Hematopoietic multipotent progenitor cell treated with erythropoietin and hydrocortisone succinate and interleukin-3 and kit ligand, for 6 days (in vitro differentiated cells): ENCODE results near the gene DPF3.
A peak's percentile ranks its signal among the peaks of the same experiment; 100 is the strongest.

Experiments
- DNase-seq: peaks from one replicate; pipeline ENCODE4 v3.0.0-alpha.2; 2015

DPF3 gene

DNA sequence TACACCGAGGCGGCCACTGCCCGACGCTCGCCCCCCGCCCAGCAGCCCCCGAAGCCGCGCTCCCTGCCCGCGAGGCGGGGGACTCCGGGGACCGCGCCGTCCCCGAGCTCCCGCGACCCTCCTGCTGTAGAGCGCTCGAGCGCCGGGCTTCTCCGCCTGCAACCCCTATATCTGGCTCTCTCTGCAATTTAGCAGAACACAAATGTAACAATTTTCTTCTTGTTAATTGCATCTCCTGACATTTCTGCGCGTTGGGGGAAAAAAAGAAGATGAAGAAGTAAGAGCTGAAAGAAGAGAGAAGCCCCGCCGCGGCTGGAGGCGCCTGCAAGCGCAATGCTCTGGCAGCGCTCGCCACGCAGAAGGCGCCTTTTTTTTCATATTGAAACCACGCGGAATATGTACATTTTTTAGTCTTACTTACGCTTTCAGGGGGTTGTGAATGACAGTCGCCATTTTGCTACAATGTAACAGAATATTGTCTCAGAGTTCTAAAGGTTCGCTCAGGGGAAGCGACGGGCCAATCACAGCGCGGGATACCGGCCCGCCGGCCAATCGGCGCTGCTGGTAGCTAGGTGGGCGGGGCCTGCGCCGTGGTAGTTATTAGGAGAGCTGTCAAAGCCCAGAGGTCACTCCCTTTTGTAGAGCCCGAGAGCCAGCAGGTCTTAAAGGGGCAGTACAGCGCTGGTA is at the start of gene DPF3:
Gene DPF3 (minus strand): TSS at position 466 of the 687 bp plus-strand sequence. CDS start 13 bp downstream, at position 453.
- peak; percentile 99 for DNase-seq

DNA sequence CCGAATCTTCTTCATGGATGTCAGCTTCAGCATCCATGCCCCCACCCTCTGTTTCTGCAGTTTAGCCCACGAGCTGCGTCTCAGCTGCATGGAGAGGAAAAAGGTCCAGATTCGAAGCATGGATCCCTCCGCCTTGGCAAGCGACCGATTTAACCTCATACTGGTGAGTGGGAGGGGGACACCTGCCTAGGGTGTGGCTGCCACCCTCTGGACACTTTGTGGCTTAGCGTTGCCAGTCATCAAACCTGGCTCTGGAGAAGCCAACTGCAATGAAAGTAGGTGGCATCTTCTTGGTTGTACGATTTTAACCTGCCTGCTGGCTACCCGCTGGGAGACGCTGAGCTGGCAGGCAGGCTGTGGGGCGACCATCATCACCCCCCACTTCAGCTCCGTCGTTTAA is 49.0 kb upstream of the DPF3 start:
- no peak for DNase-seq

DNA sequence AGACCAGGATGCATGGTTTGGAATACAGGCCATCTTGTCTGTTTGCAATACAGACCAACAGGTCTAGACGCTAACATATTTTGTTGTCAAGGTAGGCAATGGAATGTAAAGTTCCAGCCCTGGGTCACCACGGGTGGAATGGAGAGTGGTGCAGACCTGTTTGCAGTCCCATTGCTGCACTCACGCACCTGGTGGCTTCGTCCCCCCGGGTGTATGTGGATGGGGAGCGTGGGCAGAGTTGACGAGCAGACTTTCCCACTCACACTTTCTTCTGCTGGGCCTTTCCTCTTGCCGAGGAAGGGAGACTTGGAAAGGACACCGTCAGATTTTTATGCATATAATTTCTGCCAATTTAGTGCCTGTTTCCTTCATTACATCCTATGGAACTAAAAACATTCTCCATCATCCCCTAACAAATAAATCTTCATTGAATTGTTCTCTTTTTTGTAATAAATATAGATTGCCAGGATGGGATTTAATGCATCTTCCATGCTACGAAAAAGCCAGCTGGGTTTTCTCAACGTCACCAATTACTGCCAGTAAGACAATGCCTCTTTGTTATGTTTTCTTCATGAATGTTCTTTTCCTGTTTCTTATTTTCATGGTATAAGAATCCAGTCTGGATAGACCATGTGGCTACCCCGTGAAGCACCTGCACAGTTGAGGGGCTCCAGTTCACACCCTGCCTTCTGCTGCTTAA is 47.5 kb upstream of the DPF3 start:
- DNase-seq, result no peak

DNA sequence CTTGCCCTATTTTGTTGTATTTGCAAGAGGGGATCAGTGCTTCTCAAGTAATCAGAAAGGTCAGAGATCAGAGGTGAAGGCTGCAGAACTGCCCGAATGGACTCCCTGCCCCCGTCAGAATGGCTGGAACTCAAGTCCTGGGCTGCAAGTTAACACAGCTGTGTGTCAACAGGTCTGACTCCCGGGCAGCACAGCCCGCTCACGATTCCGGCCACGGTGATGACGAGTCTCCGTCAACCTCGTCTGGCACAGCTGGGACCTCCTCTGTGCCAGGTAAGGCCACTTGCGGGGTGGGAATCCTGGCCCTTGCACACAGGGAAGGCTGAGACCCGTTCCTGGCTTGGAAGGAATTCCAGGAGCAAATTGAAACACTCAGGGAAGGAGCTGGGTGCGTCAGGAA is 45.7 kb upstream of the DPF3 start:
- DNase-seq, result no peak

DNA sequence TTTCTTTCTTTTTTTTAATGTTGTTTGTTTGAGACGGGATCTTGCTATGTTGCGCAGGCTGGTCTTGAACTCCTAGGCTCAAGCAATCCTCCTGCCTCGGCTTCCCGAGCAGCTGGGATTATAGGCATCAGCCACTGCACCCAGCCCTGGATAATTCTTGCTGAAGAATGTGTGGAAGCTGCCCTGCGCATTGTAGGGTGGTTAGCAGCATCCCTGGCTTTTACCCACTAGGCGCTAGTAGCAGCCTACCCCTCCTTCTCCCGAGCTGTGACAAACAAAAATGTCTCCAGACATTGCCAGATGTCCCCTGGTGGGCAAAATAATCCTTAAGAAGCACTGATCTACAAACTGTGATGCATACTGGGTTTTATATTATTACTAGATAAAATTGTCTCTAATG is 39.0 kb upstream of the DPF3 start:
- no peak for DNase-seq

DNA sequence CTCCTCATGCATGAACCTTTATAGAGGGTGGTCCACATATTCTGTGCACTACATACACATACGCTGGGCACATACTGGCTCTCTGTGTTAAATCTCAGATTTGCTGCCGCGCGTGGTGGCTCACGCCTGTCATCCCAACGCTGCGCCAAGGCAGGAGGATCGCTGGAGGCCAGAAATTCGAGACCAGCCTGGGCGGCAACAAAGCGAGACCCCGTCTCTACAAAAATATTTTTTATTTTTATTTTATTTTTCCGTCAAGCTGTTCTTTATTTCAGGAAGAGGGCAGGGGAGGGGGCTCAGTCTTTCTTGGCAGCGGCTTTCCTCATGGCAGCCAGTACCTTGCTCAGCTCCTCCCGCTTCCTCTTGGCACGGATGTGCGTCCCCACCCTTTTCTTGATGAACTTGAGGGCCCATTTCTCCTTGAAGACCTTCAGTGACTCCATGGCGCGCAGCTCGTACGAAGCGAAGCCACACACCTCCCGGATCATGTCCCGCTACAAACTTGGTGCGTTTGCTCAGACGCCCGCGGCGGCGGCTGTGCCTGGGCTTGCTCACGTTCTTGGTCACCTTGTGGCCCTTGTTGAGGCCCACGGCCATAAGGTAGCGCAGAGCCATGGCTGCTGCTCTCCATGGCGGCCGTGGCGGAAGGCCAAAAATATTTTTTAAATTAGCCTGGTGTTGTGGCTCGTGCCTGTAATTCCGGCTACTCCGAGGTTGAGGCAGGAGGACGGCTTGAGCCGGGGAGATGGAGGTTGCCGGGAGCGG is 35.6 kb upstream of the DPF3 start:
- no peak for DNase-seq

DNA sequence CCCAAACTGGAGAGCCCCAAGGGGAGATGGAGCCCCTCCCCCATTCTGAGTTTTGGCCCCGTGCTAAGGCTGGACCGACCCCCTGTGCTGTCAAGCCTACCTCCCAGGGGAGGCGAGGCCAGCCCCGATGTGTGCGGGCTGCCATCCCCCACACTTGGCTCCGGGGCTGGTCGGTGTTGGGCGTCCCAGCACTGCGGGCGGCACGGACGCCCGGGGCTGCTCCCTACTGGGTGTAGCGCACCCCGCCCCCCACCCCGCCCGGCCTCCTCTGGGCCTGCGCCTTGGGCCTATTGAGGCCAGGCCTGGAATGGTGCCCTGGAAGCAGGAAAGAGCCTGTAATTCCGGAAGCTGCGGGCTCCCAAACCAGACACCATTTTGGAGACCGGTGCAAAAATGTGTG is 35.0 kb upstream of the DPF3 start:
- DNase-seq, result no peak

DNA sequence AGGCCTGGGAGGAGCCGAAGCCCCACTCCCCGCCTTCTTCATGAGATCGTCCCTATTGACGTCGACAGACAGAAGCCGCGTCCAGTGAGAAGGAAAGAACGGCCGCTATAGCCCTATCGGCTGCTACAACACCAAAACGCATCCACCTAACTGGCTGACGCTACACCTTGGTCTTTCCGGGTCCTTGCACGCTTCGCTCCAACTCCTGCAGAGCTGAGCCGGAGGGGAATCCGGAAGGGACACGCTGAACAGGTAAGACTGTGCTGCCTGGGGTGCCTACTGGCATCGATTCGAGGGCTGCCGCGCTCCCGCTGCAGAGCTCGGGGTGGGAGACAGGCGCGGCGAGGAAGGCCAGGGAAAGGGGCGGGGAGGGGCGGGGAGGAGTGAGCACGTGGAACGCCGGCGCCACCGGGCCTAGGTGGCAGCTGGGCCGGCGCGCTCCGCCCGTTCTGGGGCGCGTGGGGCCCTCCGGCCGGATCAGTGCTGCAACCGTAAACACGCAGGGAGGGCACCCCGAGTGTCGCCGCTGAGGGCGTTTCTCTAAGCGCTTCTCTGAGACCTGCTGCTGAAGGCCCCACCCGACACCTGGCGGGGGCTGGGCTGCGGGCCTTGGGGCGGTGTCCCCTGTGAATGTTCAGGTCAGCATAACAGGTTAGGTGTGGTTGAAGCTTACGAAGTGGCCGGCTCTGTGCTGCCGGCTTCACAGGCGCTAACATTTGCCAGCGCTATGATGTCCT is 32.6 kb upstream of the DPF3 start, which contains the start of gene DCAF4:
Gene DCAF4 (plus strand): TSS at position 173 of the 737 bp plus-strand sequence. CDS start 11,515 bp downstream, outside the sequence.
- DNase-seq, result peak; percentile 100

DNA sequence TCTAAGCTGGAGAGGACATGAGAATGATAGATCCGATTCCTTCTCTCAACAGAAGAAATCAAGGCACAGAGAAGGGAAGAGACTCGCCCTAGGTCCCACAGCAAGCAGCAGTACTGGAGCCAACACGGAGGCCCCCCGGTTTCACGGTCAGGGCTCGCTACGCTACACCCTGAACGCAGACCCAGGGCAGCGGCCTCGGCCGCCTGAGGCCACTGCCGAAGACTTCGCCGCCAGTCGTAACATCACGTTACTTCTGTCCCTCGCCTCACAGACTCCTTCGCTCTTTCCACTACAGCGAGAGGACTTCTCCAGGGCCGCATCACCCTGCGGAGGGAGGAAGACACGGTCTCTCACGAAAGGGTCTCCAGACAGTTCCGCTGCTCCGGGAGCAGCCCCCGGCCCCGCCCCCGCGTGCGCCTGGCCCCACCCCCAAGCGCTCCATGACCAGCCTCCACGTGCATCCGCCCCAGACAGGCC is 32.0 kb upstream of the DPF3 start:
- DNase-seq, result no peak

DNA sequence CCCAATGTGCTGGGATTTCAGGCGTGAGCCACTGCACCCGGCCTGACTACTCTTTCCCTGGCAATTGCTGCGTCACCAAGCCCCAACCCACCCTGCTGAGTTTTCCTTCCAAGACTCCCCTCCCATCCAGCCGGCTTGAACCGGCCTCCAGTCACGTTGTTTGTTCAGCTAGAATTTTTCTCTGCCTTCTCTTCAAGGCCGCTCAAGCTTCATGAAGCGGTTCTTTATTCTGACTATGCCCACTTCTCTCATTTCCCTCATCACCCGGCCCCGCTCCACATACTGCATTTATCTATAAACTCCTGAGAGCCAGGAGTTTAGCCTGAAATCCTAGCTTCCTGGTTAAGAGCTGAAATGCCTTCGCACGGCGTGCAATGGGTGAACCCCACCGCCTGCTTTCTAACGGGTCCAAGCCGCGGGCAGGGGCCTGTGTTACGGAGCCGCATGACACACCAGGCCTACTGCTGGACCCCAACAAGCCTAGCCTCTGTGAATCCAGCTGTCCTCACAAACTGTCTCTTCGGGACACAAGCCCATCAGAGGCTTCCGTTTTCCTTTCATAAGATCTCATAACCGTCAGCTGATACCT is 31.4 kb upstream of the DPF3 start:
- no peak for DNase-seq

DNA sequence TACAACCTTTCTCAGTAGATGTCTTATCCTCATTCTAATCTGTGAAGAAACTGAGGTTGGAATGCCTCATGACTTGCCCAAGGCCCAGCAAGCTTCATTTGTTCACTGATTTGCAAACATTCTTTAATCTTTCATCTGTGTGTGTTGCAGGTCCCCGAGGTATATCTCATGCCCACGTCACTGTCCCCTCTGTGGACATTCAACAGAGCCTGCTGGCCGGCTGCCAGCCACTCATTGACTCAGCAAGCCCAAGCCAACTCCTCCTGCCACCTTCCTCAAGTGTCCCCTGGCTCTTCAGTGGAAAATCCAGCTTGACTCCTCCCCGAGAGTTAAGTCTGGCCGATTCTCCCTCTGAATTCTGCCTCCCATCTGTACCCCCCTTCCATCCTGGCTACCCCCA is 30.4 kb upstream of the DPF3 start:
- DNase-seq, result peak; percentile 49

DNA sequence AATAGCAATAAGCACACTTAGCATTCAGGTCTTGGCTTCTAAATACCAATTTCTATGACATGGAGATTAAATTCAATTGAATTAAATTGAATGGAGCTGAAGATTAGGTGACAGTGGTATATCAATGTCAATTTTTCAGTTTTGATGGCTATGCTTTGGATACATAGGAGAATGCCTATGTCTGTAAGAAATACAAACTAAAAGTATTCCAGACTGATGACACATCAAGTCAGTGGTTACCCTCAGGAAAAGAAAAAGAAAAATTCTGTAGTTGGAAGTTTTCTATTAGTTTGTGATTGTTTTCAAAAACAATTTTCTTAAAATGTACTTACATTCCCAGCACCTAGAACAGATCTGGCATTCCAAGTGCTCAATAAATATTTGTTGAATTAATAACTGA is 27.5 kb upstream of the DPF3 start:
- DNase-seq, result no peak

DNA sequence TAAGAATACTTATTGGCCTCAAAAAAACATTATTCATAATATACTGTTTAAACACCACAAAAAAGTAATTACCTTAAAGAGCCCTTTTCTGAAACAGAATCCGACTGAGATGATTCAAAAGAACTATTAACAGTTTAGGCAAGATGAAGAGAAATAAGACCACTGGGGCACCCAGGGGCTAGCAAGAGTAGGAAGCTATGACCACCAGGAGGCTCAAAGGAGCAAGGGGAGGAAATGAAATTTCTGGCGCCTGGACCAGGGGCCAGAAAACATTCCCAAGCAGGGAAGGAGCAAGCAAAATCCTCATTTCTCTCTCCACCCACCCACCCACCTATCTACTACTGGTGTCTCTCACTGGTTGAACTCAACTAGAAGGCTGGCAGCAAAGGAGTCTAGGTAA is 26.1 kb upstream of the DPF3 start:
- DNase-seq, result no peak

DNA sequence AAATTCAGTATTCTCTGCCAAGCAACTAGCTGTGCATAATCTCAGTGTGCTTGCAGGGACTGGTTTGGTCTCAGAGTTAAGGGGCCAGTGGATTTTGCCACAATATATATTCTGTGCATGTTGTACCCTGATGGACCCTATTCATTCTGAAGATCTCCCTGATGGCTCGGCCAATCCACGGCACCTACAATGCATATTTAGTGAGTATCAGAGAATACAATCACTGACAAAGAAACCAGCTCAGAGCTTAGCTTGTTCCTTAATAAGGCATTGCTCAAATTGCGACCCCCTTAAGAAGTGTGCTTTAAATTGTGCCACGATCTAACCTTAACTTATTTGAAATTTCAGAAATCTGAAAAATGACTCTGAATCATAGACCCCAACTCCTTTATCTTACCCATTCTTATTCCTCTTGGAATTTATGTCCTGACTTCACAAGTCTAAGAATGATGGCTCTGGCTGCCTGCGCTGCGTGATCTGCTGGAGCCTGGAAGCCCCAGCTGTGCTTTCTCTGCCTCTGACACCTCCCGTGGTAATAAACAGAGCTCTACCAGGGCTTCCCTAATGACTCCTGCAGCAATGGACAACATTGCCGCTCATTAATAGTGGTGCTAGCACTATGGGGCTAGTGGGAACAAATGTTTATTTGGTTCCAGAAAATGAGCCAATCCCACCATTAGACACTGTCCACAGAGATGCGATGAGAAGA is 23.3 kb upstream of the DPF3 start:
- DNase-seq, result no peak

DNA sequence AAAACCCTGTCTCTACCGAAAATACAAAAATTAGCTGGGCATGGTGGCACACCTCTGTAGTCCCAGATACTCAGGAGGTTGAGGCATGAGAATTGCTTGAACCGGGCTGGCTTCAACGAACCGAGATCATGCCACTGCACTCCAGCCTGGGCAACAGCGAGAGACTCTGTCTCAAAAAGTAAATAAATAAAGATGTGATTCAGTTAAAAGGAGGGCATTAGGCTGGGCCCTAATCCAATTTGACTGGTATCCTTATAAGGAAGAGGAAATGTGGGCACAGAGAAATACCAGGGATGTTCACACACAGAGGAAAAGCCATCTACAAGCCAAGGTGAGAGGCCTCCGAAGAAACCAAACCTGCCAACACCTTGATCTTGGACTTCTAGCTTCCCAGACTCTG is 22.3 kb upstream of the DPF3 start:
- DNase-seq, result no peak

DNA sequence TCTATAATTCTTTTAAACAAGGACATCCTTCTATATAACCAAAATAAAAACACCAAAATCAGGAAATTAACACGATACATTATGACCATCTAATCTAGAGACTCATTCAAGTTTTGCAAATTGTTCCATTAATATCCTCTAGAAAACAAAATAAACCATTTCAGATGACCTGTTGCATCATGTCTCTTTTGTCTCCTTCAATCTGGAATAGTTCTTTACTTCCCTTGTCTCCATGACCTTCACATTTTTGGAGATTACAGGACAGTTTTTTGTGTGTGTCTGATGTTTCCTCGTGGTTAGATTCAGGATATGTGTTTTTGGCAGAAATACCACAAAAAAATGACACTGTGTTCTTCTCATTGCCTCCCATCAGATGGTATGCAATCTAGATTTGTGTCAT is 19.9 kb upstream of the DPF3 start:
- DNase-seq, result no peak

DNA sequence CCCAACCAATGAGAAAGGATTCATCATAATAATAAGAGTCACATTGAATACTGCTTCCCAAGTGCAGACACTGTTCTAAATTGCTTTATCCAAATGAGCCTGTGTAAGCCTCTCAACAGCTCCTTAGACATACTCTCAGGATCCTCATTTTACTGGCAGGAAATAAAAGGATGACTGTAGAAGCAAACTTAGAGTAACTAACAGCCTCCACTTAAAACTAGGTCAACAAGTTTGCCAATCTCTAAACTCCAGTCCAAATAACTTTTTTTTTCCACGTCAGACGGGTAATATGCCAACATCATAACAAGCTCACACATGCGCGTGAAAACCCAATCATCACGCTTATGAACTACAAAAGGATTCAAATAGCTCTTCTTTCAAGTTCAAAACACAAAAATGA is 15.3 kb upstream of the DPF3 start:
- no peak for DNase-seq

DNA sequence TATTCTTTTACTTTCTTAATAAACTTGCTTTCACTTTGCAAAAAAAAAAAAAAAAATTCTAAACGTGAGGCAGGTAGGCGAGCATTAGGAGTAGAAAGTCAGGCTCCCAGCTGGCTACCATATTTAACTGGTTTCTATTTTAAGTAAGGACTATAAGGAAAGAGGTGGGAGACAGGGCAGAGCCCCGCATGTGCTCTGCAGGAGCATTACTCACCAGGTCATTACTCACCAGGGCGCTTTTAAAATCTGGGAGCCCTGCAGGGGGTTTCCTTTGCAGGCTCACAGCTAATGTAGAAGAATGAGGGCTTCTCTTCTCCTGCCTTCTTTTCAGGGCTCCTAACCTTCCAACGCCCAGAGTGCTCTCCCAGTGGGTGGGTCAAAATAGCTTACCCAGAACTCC is 14.0 kb upstream of the DPF3 start:
- no peak for DNase-seq

DNA sequence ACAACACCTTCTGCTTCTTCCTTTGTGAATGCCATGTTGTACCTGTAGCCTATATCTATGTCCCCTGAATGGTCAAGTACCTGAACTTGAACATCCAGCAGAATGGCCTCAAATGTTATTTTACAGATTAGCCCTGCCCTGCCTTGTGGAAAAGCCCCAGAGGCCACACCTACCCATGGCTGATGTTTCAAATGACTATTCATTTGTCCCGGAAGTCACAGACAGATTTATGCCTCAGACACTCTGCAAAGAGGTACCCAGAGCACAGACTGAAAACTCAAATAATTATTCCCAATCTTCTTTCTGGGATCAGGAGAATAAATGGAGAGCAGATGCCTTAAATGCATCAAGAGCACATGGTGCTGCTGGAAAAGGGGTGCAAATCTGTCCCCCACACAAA is 13.0 kb upstream of the DPF3 start:
- DNase-seq, result no peak

DNA sequence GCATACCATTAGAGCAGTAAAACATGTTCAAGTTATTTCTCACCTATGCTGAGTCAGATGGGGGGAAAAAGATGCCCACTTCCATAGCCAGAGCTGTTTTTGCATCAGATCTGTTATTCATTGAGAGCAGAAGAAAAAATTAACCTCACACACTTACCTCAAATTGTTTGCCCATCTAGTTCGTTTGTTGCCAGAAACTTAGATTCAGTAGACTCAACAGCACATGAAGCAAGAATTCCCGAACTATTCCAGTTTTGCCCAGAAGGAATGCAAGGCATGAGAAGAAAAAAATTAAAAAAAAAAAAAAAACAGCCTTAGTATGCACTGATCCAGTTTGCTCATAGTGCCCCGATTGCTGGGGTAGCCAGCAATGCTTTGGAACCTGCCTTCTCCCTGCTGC is 12.4 kb upstream of the DPF3 start:
- no peak for DNase-seq

DNA sequence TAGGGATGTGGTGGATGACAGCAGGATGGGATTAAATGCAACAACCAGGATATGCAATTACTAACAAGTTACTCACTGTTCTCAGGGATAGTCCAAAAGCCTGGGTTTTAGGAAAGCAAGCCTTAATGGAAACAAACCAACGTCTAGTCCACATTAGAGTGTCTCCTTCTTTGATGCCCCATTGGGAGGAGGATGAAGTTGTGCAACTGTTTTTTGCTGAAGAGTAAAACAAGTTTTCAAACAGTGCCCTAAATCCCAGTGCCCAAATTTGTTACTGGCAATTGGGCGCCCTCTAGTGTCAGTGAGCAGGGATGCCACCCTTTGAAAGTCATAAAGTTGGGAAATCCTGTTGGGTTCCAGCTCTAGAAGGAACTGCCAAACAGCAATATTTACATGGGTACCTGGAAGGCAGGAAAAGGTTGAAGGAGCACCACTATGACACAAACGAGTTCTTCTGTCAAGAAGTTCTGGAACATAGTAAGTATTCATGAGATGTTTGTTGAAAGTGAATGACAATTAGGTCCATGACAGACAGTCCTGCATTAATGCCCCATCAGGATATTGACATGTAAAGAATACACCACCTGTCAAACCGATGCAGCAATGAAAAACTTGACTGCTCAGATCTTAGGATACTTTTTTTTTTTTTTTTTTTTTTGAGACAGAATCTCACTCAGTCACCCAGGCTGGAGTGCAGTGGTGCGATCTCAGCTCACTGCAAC is 11.1 kb upstream of the DPF3 start:
- DNase-seq, result peak; percentile 84
